NCI-H1436 (cell line): ENCODE data around the gene HNRNPC.
A peak's percentile ranks its signal among the peaks of the same experiment; 100 is the strongest.

Source experiments
- DNase-seq: peaks from one replicate; lab custom pipeline; 2025; lab: John Stamatoyannopoulos, UW

The HNRNPC gene

DNA sequence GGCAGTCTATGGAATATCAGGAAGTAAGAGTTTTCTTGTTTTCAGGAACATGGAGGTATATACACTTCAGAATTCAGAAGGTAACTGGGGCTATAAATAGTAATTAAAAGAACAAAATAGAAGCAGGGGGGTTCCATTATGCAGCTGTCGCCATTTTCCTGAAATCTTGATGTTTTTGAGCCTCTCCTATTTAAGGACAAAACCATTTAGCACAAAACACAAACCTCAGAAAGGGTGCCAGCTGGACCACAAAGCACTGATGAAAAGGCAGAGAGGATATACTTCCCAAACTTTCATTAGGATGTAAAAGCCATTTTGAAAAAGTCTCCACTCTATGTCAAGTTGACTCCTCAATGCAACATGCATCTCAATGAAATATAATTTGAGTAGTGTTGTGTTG, 59.2 kb downstream of the HNRNPC start:
- DNase-seq: no peak

DNA sequence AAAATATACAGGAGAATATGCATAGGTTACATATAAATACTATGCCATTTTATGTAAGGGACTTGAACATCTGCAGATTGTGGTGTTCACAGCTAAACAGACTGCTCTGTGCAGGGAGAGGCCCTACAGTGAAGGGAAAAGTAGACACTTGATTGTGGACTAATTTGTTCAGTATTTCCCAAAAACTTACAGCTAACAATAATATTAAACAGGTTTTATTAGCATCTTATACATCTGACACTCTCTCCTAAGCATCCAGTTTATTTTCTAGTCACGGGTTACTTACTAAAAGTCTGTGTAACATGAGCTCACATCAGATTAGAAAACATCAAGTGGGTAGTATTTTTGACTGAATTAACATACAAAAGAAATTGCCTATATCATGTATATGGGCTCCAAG, 60.1 kb downstream of the HNRNPC start:
- DNase-seq: no peak

DNA sequence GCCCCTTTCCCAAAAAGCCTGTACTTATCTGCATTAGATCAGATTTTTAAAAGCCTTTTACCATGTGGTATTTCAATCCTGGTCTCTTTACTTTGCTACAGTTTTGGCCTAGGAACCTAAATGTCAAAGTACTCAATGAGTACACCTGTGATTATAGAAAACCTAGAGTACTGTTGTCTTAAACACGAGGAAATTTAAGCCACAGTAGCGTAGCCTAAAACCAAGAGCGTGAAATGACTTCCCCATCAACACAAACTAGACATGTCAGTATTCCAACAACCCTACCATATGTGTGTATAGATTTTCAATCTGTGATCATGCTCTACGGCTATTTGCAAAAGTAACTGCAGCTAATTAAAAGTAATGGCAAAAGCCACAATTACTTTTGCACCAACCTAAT, 60.7 kb downstream of the HNRNPC start:
- DNase-seq: no peak

DNA sequence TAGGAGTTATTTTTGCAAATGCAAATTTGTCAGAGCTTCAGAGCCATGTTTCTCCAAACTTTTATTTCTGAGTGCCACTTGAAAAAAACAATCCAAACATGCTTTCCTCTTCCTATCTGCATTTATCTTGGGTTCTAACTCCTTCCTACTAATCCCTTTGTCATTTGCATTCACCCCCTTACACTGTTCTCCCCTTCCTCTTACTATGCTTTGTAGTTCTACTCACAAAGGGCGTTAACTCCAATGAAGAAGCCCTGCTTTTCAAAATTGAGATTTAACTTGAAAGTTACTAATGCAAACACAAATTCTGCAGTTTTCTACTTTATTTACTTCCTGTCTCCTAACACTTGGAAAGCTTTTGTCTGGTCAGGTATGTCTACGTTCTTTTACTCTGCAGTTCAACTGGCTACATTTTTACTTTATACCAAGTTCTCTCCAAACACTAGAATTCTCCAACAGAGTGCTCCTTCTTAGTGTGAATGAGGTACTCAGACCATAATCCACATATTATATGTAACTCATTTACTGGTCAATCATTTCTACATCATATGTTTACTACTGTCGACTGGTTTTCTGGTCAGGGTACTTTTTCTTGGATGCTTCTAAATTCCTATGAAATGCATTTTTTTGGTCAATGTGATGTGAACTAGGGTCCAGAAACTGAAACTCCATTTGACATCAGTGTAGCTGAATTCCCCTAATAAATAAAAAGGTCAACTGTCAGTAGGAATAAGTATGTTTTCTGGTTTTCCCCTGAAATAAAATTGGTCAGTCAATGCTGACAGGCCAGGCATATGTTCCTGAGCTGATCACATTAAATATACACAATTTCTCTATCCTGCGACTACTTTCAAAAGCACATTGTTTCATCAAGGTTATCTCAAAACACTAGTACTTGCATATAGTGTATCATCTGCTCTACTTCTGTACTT, 62.2 kb downstream of the HNRNPC start:
- no peak for DNase-seq

DNA sequence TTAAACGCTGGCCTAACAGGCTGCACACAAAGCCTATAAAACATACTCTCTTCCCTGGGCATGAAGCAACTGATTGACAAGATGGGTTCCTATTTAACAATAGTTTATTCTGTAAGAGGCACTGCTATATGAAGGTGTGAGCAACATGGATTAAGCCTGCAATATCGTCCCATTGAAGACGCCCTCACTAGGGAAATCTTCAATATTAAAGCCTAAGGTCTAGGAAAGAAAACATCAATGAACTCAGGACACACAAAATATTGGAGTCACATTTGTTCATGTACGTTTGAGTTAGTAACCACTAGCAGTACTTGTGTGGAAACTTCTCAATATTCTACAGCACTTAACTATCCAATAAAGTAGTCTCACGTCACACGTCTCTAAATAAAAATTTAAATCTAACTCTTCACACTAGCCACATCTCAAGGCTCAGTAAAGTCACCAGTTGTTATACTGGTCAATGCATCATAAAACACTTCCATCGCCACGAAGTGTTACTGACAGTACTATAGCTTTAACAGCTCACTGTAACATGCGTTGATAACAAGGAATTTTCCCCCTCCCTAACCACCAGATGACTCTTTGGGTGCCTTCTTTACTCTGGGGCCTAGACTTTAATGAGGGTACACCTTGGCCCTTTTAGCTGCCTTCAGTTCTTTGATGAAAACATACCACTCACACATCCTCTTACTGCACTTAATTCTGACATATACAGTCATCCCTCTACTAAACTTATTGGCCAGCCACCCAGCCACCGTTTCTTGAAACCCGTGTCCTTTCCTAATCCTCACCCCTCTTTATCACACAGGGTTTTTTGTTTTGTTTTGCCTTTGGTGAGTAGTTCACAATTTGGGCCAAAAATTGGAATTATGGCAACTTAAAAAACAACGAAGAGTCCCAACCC, 63.3 kb downstream of the HNRNPC start:
- DNase-seq: no peak

DNA sequence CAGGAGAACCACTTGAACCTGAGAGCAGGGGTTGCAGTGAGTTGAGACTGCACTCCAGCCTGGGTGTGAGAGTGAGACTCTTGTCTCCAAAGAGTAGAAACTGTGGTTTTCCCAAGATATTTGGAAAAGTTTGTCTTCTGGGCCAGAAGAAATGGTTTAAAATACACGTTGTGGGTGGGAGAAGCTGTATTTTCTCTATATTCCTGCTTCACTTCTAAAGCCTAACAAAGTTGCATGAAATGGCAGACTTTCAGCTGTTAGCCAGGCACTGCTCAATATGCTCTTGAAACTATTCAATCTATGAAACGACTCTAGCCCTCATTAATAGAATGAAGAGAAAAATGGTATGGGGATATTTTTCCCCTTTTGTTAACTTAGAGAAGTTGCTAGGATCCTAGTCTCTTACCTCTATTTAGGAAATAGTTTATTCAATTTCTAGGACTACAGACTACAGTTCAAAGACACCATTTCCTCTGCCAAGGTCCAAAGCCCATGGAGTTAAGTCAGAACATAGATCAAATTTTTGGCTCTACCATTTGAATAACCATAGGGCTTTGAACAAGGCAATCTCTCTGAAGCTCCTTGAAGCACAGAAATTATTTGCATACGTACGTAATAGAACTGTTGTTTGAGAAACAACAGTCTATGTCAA, 64.1 kb downstream of the HNRNPC start:
- no peak for DNase-seq

DNA sequence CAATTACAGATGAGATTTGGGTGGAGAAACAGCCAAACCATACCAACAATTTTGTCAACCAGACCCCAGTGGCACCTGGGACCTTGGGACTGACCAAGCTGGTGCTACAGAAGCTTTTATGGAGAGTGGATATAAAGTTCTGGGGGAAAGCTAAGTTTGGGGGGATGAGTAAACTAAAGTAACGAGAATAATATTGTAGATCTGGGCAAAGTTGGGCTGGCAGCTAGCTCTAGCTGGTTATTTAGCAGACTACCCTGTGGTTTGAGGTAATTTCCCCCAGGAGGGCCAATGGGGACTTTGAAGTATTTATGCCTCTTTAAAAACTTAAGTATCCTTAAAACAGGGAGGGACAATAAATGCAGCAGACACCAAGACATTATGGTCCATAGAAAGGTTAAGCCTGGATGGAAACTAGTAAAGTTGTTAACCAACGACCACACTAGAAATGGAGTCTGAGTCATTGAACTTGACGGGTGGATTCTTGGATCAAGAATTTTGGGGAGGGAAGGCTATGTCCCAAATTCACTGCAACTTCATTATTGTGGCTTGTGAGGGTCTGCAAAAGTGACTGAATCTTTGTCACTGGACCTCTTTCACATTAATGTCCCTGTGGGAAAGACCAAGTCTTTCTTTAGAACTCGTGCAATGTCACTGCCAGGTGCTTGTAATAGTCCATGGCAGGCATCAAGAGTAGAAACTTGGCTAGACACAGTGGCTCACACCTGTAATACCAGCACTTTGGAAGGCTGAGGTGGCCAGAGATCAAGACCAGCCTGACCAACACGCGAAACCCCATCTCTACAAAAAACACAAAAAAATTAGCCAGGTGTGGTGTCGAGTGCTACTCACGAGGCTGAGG, 64.8 kb downstream of the HNRNPC start:
- DNase-seq: no peak

DNA sequence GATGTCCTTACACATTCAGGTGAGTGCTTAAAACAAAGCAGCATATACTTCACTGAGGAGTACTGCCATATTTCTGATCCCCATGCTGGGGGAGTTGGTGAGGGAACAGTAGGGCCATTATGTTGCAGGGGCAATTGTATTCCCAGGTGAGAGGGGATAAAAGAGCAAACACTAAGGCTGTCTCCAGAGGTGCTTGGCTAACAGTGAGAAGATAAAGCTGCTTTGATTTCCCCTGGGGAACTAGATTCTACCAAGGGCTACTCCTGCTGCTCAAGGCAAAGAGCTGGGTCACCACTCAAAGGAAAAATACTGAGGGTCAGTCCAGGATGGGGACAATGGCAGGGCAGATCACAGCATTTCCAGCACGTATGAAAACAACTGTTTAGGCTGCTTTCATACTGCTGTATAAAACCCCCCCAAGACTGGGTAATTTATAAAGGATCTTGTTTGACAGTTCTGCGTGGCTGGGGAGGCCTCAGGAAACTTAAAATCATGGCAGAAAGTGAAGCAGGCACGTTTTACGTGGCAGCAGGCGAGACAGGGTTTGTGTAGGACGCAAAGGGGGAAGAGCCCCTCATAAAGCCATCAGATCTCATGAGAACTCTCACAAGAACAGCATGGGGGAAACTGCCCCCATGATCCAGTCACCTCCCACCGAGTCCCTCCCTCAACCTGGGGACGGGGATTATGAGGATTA, 65.6 kb downstream of the HNRNPC start:
- peak; percentile 1 for DNase-seq

DNA sequence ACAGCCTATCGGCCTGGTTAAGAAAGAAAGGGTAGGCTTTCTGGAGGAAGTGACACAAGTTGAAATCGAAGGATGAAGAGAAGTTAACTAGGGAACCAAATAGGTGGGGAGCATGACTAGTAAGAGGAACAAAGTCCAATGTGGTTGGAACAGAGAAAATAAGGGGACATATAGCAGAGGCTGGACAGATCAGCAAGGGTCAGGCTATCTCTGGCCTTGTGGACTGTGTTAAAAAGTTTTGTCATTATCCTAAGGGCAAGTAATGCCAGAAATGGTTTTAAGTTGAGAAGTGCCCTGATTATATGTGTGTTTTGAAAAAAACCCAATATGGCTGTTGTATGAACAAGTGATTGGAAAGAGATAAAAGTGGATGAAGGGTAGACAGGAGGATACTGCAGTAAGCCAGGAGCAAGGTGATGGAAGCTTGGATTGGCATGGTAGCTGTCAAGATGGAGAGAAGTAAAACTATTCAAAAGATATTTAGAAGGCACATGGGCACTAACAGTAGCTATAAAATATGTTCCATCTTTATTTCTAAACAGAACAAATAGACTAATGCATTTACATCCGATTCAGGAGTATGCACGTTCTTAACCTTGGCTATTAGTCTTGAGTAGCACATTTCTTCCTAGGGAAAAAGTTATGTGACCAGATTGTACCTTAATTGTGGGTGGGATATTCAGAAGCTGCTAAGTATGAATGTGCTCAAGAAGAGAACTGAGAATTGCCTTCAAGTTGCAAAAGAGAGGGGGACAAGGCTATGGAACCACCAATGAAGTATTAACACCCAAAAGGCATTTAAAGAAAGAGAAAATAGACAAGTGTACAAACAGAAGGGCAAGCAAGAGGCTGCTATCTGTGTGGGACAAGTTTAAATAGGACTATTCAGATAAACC, 66.5 kb downstream of the HNRNPC start:
- no peak for DNase-seq

DNA sequence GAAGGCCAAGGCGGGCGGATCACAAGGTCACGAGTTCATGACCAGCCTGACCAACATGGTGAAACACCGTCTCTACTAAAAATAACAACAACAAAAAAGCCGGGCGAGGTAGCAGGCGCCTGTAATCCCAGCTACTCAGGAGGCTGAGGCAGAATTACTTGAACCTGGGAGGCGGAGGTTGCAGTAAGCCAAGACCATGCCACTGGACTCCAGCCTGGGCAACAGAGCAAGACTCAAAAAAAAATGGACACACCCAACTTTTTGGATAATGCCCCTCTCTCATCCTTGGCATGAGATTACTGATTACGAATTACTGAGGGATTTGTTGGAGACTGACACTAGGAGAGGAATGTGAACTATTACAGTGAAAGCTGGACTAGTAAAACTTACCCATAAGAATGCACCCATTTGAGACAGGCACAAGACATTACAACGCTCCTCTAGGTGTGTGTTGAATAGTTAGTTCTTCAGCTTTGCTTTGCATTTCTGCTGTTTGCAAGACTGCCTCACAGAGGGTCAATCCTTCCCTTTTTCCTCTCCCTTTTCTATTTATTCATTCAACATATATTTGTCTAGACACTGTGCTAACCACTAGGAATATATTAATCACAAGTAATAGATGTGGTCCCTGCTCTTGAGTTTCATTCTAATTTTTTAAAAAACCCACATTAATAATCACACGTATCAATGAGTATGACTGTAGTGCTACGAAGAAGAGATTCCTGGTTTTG, 67.3 kb downstream of the HNRNPC start:
- DNase-seq: no peak

DNA sequence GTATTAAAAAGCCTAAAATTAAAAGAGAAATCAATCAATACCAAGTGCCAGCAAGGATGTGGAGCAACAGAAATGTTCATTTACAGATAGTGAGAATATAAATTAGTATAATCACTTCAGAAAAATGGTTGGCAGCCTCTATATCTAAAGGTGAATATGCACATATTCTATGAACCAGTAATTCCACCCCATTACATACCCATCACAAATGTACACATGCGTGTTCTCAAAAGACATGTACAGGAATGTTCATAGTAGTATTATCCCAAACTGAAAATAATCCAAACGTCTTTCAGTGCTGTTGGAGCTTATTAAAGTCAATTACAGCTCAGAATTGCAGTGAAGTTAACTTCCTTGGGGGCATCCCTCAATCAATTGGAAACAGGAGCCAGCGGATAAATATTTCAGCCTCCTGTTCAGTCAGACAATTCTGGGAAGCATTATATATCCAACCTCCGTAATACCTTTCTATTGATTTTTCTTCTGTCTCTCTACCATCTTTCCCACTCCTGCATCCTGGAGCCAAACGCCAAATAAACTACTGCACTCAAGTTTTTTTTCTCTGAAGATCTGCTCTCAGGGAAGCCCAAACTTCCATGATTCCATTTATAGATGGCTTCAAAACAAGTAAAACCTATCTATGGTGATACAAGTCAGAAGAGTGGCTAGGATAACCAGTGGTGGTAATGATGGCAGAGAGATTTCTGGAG, 68.3 kb downstream of the HNRNPC start:
- no peak for DNase-seq

DNA sequence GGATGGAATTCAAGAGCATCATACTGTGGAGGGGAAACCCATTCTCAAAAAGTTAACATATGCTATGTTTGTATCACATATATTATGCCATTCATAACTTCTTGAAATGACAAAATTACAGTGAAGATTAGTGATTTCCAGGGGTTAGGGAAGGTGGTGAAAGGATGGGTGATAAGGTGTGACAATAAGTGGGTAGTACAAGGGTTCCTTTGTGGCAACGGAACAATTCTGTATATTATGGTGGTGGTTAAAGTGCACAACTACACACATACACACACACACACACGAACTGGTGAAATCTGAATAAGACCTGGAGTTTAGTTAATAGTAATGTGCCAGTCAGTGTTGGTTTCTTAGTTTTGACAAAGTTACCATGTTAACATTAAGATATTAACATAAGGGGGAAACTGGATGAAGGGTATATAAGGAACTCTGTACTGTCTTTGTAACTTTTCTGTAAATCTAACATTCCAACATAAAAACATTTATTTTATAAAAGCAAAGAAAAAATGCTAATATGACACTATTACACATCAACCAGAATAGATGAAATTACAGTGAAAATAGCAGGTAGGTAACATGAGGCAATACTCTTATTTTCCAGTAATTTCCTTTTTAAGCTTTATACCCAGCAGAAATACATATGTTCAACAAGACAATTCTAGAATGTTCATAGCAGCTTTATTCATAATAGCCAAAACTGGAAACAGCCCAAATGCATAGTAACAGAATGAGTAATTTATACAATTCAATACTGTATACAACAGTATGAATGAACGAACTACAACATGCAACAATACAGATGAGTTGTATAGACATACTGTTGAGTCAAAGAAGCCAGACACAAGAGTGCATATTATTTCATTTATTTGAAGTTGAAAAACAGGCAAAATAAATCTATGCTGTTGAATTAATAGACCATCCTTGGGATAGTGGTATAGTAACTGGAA, 69.4 kb downstream of the HNRNPC start:
- no peak for DNase-seq

DNA sequence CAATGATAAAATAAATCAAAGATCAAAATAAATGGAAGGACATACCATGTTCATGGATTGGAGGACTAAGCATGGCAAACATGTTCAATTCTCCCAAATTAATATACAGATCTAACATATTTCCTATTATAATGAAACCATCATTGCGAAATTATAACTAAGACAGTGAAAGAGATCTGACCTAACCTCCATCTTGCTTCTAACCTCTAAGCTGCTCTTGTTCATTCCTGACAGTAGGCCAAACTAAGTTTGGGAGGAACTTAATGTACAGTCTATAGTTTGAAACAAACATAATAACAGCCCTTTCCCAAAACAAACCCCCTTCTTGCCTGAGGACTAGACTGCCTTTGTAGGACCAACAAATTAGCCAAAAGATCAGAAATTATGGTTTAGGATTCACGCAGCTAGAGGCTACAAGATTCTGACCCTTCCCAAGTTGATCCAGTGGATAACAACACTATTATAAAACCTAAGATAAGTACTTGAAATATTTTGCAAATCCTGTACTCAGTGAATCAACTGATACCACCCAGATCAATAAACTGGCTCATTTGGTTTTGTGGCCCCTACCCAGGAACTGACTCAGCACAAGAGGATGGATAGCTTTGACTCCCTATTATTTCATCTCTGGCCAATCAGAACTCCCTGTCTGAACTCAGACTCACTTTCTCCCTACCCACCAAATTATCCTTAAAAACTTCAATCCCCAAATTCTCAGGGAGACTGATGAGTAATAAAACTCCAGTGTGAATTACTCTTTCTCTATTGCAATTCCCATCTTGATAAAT, 71.6 kb downstream of the HNRNPC start:
- no peak for DNase-seq

DNA sequence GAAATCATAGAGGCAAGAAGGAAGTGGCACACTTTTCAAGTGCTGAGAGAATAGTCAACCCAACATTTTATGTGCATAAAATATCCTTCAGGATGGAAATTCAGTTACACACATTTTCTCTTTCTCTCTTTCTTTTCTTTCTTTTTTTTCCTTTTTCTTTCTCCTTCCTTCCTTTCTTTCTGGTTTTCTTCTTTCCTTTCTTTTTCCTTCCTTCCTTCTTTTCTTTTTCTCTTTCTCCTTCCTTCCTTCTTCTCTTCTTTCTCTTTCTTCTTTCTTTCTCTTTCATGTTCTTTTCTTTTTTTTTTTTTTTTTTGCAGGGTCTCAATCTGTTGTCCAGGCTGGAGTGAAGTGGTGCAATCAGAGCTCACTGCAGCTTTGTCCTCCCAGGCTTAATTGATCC, 74.6 kb downstream of the HNRNPC start:
- DNase-seq: no peak

DNA sequence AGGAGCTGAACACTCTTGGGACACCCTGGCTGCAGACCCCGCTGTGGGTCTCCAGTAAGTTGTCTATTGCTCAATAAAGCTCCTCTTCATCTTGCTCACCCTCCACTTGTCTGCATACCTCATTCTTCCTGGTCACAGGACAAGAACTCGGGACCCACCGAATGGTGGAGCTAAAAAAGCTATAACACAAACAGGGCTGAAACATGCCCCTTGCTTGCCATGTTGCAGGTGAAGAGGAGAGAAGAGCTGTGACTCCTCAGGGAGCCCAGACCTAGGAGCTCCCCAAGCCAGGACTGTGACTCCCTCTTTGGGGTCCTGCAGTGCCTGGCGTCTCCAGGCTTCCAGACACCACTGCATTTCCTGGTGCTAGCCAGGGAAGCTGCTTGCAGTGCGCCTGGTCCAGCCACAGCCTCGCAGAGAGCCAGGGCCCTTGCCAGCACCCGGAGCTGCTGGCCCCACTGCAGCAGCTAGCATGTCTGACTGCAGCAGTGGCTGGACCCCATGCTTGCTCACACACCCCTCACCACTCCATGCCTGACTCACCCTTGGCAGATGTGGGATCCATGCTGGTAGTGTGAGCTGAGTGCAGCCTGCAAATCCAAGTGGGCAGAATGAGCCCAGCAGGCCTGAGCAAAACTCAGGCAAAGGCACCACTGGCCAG, 76.2 kb downstream of the HNRNPC start:
- DNase-seq: no peak

DNA sequence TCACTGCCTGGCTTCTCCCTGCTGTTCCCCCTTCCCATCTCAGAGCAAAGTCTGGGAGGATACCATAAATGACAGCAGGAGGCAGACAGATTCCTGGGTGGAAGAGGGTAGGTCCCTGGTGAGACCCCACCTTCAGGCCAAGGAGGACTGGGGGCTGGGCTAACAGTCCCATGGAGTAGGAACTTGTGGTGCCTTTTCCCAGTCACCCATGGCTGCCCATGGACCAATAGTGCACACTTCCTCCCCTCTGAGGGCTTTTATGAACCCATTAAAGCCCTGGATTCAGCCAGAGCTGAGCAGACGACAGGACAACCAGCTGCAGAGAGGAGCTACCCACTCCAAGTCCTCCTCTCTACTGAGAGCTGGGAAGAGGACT, 76.8 kb downstream of the HNRNPC start:
- no peak for DNase-seq
